Thoracic aorta (tissue), 2 donors: ENCODE data around the gene TMEM101. TPM values are rescaled to one million over a fixed set of nuclear protein-coding genes. Genes with fewer than 3 reads are reported as not detected.

Experiments used
- ATAC-seq: fragments of 150-250 bp; one replicate; pipeline ENCODE4 v1.8.0; 2017; ENCODE audit warnings: low read depth; ENCODE audit not compliant: insufficient number of reproducible peaks, low FRiP score
- DNase-seq: peaks from one replicate; pipeline ENCODE4 v3.0.0-alpha.2; 2020; ENCODE audit warnings: low spot score
- H3K27ac ChIP-seq, 2 donors: fragments of 200-600 bp; sonication (generic); 1 replicate in 1 of 2; 2 replicates in 1 of 2; pipeline ENCODE4 v1.5.1; 2016; ENCODE audit warnings: mild to moderate bottlenecking in 2 of 2, moderate library complexity in 2 of 2
- H3K27me3 ChIP-seq: fragments of 200-600 bp; sonication (generic); replicated peaks from 2 replicates; pipeline ENCODE4 v1.6.0; 2016; ENCODE audit warnings: mild to moderate bottlenecking; ENCODE audit not compliant: insufficient read depth
- H3K36me3 ChIP-seq: fragments of 200-600 bp; sonication (generic); one replicate; pipeline ENCODE4 v1.5.1; 2016
- H3K4me1 ChIP-seq, 2 donors: fragments of 200-600 bp; sonication (generic); 1 replicate in 1 of 2; 2 replicates in 1 of 2; pipeline versions ENCODE4 v1.5.1 to v1.6.0; 2016; ENCODE audit warnings: low read depth in 2 of 2, mild to moderate bottlenecking in 1 of 2; ENCODE audit not compliant: control insufficient read depth in 1 of 2
- H3K4me3 ChIP-seq: fragments of 200-600 bp; sonication (generic); 2 replicates; pipeline ENCODE4 v1.5.1; 2016; ENCODE audit warnings: mild to moderate bottlenecking
- H3K9me3 ChIP-seq: fragments of 200-600 bp; sonication (generic); 2 replicates; pipeline ENCODE4 v1.5.1; 2016
- total RNA-seq, 2 donors: library from RNA; depleted of rRNA; stranded (reverse); fragments of >200 nt; gene quantifications; one replicate each; pipeline versions ENCODE4 v1.1.0 to v1.2.3, GENCODE V29; 2016
- TF ChIP-seq, protein P1 (sequence below): fragments of 200-600 bp; sonication (generic); IDR thresholded peaks from one replicate; pipeline ENCODE4 v1.5.1; 2019; ENCODE audit warnings: antibody characterized with exemption

Gene TMEM101
- total RNA-seq, 2 donors from 2014 or later, result 21.9 to 24.4 TPM

DNA sequence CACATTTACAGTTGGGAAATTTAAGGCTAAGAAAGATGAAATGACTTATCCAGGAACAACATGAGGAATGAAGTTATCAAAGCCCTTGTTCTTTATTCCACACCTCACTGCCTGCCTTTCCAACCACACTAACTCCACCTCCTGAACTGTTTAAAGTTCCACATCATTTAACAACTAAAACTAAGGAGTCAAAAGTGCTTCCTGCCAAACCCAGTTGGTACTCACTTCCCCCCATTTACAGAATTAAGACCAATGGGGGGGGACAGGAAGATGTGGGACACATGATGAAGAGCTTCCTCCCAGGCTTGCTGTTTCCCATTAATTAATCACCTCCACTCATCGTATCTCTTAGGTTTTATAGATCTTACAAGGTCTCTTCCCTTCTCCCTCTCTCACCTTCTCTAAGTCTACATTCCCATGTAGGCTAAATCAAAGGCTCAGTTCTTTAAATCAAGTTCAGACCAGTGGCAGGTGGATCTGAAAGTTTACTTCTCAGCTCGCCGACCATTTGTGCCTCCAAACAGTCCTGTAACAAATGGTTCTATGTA lies 19.2 kb upstream of the TMEM101 start:
- Histone ChIP-seq H3K27me3 (no peaks in the 10 kb centered on the region), H3K27ac (no peak overlapping the region), H3K9me3 (no peaks in the 10 kb centered on the region), H3K4me3 (no peak overlapping the region), H3K4me1 (no peaks in the 10 kb centered on the region), H3K36me3 (peaks cover 32% of the 10 kb centered on the region)
- ATAC-seq (no peak), DNase-seq (no peak)
- TF ChIP-seq, protein P1, sequence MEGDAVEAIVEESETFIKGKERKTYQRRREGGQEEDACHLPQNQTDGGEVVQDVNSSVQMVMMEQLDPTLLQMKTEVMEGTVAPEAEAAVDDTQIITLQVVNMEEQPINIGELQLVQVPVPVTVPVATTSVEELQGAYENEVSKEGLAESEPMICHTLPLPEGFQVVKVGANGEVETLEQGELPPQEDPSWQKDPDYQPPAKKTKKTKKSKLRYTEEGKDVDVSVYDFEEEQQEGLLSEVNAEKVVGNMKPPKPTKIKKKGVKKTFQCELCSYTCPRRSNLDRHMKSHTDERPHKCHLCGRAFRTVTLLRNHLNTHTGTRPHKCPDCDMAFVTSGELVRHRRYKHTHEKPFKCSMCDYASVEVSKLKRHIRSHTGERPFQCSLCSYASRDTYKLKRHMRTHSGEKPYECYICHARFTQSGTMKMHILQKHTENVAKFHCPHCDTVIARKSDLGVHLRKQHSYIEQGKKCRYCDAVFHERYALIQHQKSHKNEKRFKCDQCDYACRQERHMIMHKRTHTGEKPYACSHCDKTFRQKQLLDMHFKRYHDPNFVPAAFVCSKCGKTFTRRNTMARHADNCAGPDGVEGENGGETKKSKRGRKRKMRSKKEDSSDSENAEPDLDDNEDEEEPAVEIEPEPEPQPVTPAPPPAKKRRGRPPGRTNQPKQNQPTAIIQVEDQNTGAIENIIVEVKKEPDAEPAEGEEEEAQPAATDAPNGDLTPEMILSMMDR, result no peak

DNA sequence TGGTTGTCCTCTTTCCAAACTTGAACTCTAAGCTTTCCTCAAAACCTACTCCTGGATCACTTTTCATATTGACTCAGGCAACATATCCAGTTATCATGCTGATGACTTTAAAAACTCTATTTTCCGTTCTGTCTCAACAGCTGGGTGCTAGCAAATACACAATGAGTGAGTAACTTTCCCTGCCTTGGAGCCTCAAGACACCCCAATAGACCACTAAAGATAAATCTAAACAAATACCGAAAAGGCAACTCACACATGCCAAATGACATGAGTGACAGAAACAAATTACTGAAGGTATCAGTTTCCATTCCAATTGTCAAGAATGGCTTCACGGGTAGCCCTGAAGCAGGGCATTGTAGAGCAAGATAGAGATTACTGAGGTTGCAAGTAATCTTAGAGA lies 15.7 kb upstream of the TMEM101 start:
- Histone ChIP-seq H3K4me1 (no peaks in the 10 kb centered on the region), H3K9me3 (no peaks in the 10 kb centered on the region), H3K27me3 (no peaks in the 10 kb centered on the region), H3K4me3 (no peak overlapping the region), H3K36me3 (peaks cover 15% of the 10 kb centered on the region), H3K27ac (no peak overlapping the region)
- TF ChIP-seq, protein P1, result no peak
- DNase-seq (no peak), ATAC-seq (no peak)

DNA sequence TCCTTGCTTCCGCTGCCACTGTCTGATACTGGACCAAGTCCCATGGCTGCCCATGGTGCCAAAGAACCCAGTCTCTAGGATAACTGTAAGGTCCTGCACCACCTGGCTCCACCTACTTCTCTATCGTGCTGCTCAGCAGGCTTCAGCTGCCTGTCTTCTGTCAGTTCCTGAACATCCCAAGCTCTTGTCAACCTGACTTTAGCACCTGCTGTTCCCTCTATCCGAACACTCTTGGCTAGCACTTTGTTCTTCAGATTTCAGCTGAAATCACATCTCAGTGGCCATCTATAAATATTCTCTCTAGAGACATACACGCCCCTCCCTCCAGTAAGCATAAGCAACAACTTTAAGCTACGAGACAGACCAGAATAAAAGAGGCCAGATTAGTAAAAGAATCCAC lies 15.0 kb upstream of the TMEM101 start:
- Histone ChIP-seq H3K4me1 (no peaks in the 10 kb centered on the region), H3K27me3 (no peaks in the 10 kb centered on the region), H3K4me3 (no peak overlapping the region), H3K36me3 (peaks cover 15% of the 10 kb centered on the region), H3K9me3 (no peaks in the 10 kb centered on the region), H3K27ac (no peak overlapping the region)
- DNase-seq, result no peak
- ATAC-seq, result no peak
- TF ChIP-seq, protein P1, result no peak

DNA sequence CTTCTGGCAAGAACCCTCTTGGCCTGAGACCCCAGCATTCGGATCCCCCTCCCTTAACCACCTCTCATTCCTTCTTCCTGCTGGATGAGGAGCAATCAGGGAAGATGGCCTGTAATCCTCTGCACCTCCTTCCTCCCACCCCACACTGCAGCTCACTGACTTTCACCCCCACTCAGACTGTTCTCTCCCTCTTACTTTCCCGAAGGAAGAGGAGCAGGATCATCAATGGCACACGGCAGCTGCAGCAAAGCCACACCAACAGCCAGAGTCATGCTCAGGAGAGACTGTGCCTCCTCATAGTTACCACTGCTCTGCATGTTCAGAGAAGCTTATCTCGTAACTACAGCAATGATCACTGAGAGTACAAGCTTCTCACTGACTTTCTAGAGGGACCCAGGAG lies 10.1 kb upstream of the TMEM101 start:
- TF ChIP-seq, protein P1, result no peak
- DNase-seq (no peak), ATAC-seq (no peak)
- H3K27ac ChIP-seq, result no peak overlapping the region
- no peaks in the 10 kb centered on the region for H3K27me3 ChIP-seq
- no peak overlapping the region for H3K4me3 ChIP-seq
- H3K9me3 ChIP-seq, result no peaks in the 10 kb centered on the region
- H3K4me1 ChIP-seq, result no peaks in the 10 kb centered on the region
- peaks cover 3% of the 10 kb centered on the region for H3K36me3 ChIP-seq

DNA sequence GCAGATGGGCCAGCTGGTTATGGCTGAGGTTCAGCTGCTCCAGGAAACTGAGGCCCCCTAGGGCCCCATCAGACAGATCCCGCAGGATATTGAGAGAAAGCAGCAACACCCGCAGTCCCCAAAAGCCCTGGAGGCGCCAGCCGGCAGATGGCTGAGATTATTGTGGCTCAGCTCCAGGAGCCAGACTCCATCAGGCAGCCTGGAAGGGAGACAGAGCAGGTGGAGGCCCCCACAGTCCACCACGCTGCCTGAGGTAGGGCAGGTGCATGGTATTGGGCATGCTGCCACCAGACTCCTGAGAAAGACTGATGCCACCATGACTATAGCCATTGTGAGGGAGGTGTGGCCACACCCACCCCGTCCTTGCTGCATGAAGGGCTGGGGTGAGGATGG lies 9.5 kb upstream of the TMEM101 start:
- DNase-seq (no peak), ATAC-seq (no peak)
- H3K4me3 ChIP-seq, result no peak overlapping the region
- H3K27ac ChIP-seq, result no peak overlapping the region
- peaks cover 3% of the 10 kb centered on the region for H3K36me3 ChIP-seq
- no peaks in the 10 kb centered on the region for H3K27me3 ChIP-seq
- H3K4me1 ChIP-seq, result no peaks in the 10 kb centered on the region
- TF ChIP-seq, protein P1, result no peak
- no peaks in the 10 kb centered on the region for H3K9me3 ChIP-seq
